Body of pancreas (tissue), 4 donors: ENCODE measurements around the gene EIF2S3B. TPM values are rescaled to one million over a fixed set of nuclear protein-coding genes. Genes with fewer than 3 reads are reported as not detected.

Experiments used
- ATAC-seq: fragments of 150-250 bp; one replicate; pipeline ENCODE4 v1.9.1; 2016
- DNase-seq, 4 donors: peaks; one replicate each; pipeline ENCODE4 v3.0.0-alpha.2; 2019
- H3K27ac ChIP-seq, 4 donors: fragments of 200-600 bp; sonication (generic); 1 replicate in 3 of 4; 2 replicates in 1 of 4; pipeline versions ENCODE4 v1.5.1 to v1.6.1; 2016 to 2019; ENCODE audit warnings: mild to moderate bottlenecking in 1 of 4, mixed read lengths in 1 of 4, moderate library complexity in 1 of 4
- H3K27me3 ChIP-seq, 2 donors: fragments of 200-600 bp; sonication (generic); one replicate each; pipeline ENCODE4 v1.6.0; 2016; ENCODE audit warnings: mild to moderate bottlenecking in 1 of 2
- H3K36me3 ChIP-seq, 2 donors: fragments of 200-600 bp; sonication (generic); replicated peaks in 1 of 2; 2 replicates each; pipeline ENCODE4 v1.5.1; 2016; ENCODE audit warnings: low read depth in 2 of 2; ENCODE audit not compliant: insufficient read depth in 1 of 2
- H3K4me1 ChIP-seq: fragments of 200-600 bp; sonication (generic); one replicate; pipeline ENCODE4 v1.6.0; 2016
- H3K4me3 ChIP-seq, 2 donors: fragments of 200-600 bp; sonication (generic); 1 replicate in 1 of 2; 2 replicates in 1 of 2; pipeline ENCODE4 v1.5.1; 2016 to 2019
- H3K9me3 ChIP-seq, 3 donors: fragments of 200-600 bp; sonication (generic); 1 replicate in 2 of 3; 2 replicates in 1 of 3; pipeline ENCODE4 v1.5.1; 2016
- CTCF ChIP-seq, 7 experiments: fragments of 450-650 bp in 4 of 7; fragments of 200-600 bp in 3 of 7; sonication (generic) in 3 of 7; IDR thresholded peaks; one replicate each; pipeline ENCODE4 v1.5.1; 2016 to 2019; ENCODE audit warnings: antibody characterized with exemption in 7 of 7
- POLR2A ChIP-seq, 3 donors: fragments of 450-650 bp; IDR thresholded peaks; one replicate each; pipeline ENCODE4 v1.6.1; 2016; ENCODE audit warnings: antibody characterized with exemption in 3 of 3, mild to moderate bottlenecking in 2 of 3
- WGBS, 2 donors: methylation state at CpG; one replicate each; pipeline ENCODE4 v1.1.5; 2017; 5-methylcytosine and 5-hydroxymethylcytosine counted together
- intact Hi-C: fragments of 100-400 bp; cut with DNase I; formaldehyde crosslinking; loops from one replicate; pipeline ENCODE4 v1.15.1; 2023
- small RNA-seq: library from RNA; depleted of rRNA; stranded (forward); fragments of <200 nt; gene quantifications from one replicate; pipeline ENCODE3, GENCODE V24; 2016
- total RNA-seq, 2 donors: library from RNA; depleted of rRNA; stranded (reverse); fragments of >200 nt; gene quantifications; one replicate each; pipeline ENCODE4 v1.1.0, GENCODE V29; 2016

The EIF2S3B gene
- total RNA-seq, 2 donors from 2014 or later = 0.26 TPM; not detected in 1

GRCh38 chr12:10557766-10558165 lies 52.1 kb downstream of the EIF2S3B start:
- no peak for TF ChIP-seq POLR2A (IDR thresholded peaks at IDR 0.05)
- TF ChIP-seq CTCF (IDR thresholded peaks at IDR 0.05) = no peak
- Histone ChIP-seq H3K4me1 (no peaks in the 10 kb centered on the region), H3K27me3 (no peaks in the 10 kb centered on the region), H3K36me3 (no peaks in the 10 kb centered on the region), H3K9me3 (no peaks in the 10 kb centered on the region), H3K27ac (no peak overlapping the region), H3K4me3 (no peak overlapping the region)
- DNase-seq (no peak), ATAC-seq (no peak)
- 54 to 56% methylated on average over 2 of the region's 2 CpGs for WGBS, 2 donors
- intact Hi-C loops = loop anchor here (5.0 kb wide), 1 partner anchor 225 kb away; no protein-coding TSS in a partner anchor

Small RNAs within 50 kb of the gene (small RNA-seq; reads per million reads assigned to genes)
- gene SLC25A39P2 = not detected

Other genes starting within 250 kb of the EIF2S3B start
- under 1 TPM; under 0.01 to 0.78 TPM for gene KLRD1, start 198.0 kb upstream of the EIF2S3B start, total RNA-seq
- gene KLRK1, start 115.8 kb upstream of the EIF2S3B start, total RNA-seq = 1 to 10 TPM in 1 of 2 donors, not detected in 1; 1.3 TPM
- not detected for gene KLRC4, start 96.1 kb upstream of the EIF2S3B start, total RNA-seq
- not detected for gene KLRC3, start 85.3 kb upstream of the EIF2S3B start, total RNA-seq
- gene KLRC2, start 69.9 kb upstream of the EIF2S3B start, total RNA-seq = under 1 TPM; 0.52 to 0.66 TPM
- gene KLRC1, start 52.5 kb upstream of the EIF2S3B start, total RNA-seq = under 1 TPM in 1 of 2 donors, not detected in 1; 0.52 TPM
- gene MAGOHB, start 107.7 kb downstream of the EIF2S3B start, total RNA-seq = 10 to 100 TPM; 16.9 to 17.5 TPM
- gene STYK1, start 168.2 kb downstream of the EIF2S3B start, total RNA-seq = under 1 TPM in 1 of 2 donors, not detected in 1; 0.26 TPM
- gene YBX3, start 217.4 kb downstream of the EIF2S3B start, total RNA-seq = 100 to 1,000 TPM; 293 to 403 TPM